22Rv1 (cell line): Measurements from ENCODE around the gene ELOVL6.

Source experiments
- CTCF ChIP-seq: fragments of 450-650 bp; IDR thresholded peaks from 2 replicates; pipeline ENCODE4 v1.5.1; 2017; ENCODE audit warnings: mild to moderate bottlenecking
- ZFX ChIP-seq: fragments of 450-650 bp; IDR thresholded peaks from 2 replicates; pipeline ENCODE4 v1.6.1; 2017; ENCODE audit warnings: antibody characterized with exemption, borderline replicate concordance

GRCh38 chr4:110164251-110164650, 34.2 kb downstream of the ELOVL6 start:
- TF ChIP-seq CTCF: no peak
- TF ChIP-seq ZFX: no peak
